K562 treated with DMSO at 1 percent for 24 hours (cell line): ENCODE results near the gene DNAI2. TPM values are rescaled to one million over a fixed set of nuclear protein-coding genes. Genes with fewer than 3 reads are reported as not detected.

ENCODE experiments used
- total RNA-seq: library from RNA; unstranded; fragments of 300-600 nt; gene quantifications from 2 replicates; pipeline ENCODE4 v1.2.3, GENCODE V29; 2022; ENCODE audit warnings: low read depth; ENCODE audit not compliant: insufficient read depth

Gene DNAI2, protein sequence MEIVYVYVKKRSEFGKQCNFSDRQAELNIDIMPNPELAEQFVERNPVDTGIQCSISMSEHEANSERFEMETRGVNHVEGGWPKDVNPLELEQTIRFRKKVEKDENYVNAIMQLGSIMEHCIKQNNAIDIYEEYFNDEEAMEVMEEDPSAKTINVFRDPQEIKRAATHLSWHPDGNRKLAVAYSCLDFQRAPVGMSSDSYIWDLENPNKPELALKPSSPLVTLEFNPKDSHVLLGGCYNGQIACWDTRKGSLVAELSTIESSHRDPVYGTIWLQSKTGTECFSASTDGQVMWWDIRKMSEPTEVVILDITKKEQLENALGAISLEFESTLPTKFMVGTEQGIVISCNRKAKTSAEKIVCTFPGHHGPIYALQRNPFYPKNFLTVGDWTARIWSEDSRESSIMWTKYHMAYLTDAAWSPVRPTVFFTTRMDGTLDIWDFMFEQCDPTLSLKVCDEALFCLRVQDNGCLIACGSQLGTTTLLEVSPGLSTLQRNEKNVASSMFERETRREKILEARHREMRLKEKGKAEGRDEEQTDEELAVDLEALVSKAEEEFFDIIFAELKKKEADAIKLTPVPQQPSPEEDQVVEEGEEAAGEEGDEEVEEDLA
- total RNA-seq: not detected in 2 replicates

DNA sequence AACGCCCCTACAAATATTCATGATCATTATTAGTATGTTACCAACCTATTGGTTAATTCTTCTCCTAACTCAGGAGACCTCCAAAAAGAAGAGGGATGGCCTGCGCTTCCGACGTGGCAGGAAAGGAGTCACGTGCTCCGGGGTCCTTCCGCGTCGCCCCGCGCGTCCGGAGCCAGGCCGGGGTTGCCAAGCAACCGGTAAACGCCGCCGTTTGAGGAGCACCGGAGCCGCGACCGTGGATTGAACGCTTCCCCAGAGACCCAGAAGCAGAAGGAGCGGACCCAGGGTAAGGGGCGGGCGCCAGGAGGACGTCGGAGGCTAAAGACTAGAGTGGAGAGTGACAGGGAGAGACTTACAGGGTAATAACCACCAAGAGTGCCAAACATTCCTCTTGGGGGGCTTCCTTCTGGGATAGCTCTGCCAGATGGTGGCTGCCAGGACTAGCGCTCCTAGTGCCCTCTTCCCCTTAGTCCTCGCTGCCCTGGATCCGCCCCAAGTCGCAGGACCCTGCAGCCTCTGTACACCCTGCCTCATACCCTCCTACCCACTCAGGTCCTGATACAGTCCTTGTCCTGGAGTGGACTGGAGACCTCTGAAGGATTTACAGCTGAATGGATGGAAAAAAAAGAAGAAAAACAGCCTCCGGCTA lies at the start of gene DNAI2:
DNAI2 (plus strand) TSS at position 175 of the 649 bp plus-strand sequence. CDS start 7,584 bp downstream, outside the sequence.

DNA sequence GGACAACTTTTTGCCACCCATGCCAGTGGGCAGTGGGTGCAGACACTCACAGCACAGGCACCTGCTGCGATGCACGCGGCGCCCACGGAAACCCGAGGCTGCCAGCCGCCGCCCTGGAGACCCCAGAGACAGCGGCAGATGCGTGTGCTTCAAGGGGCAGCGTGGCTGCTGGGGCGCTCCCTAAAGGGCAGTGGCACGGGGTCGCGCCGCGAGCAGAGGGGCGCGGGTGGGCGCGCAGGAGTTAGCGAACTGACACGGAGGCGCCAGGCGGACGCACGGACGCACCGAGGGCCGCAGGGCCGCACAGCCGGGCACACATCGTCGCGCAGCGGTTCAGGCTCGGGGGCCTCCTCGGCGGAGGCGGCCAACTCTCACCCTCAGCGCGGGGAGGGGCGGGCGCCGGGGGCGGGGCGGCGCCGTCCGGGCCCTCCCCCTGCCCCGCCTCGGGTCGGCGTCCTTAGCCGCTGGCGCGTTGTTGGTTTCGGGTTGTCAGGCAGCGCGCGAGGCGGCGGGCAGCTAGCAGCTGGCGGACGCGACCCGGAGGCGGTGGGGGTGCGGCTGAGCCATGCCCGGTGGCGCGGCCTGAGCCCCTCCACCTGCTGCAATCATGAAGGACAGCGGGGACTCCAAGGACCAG lies 51.8 kb downstream of the DNAI2 start, which contains the start of gene KIF19:
KIF19 (plus strand) TSS at position 484 of the 637 bp plus-strand sequence; CDS start at position 608, 124 bp downstream.

DNA sequence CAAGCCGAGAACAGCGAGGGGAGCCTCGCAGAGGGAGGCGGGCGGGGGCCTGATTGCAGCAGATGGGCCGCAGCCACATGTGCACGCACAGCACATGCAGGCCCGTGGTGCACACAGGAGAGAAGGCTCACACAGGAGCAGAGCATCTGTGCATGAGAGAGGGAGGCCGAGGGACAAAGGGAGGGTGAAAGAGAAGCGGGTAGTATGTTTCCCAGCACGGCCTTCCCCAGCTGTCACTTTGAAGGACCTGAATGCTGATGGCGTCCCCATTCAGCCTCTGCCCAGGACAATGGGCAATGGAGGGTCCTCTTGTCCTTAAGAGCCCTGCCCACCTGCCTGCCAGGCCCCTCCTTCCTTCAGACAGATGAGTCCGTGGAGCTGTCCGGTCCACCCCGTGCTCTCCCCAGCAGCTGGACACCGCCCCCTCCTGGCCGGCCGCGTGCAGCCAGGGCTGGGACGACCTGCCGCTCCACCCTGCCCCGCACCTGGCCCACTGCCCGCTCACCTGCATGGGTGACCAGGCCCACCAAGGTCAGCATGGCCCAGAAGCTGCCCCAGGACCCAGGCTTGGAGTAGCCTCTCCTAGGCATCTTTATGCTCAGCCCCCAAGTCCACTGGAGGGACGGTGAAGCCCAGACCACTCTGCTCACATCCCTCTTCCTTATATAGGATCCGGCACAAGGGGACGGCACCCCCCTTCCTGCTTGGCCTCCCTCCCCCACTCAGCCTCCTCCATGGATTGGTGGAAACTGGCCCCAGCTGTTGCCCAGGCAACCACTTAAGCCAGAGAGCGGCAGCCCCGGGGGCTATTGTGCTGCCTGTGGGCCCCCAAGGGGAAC lies 87.4 kb downstream of the DNAI2 start, which contains the start of gene BTBD17:
BTBD17 (minus strand) TSS at position 639 of the 839 bp plus-strand sequence; CDS start at position 590, 49 bp downstream.

Other genes starting within 250 kb of the DNAI2 start
- 2,047 and 2,073 TPM in 2 replicates for gene RPL38, start 70.6 kb upstream of the DNAI2 start, total RNA-seq
- 1.9 and 3.7 TPM in 2 replicates for gene TTYH2, start 60.7 kb upstream of the DNAI2 start, total RNA-seq
- gene KIF19, start 52.0 kb downstream of the DNAI2 start, total RNA-seq: 0.10 TPM in 1 of 2 replicates, not detected in the other
- 0.20 TPM in 1 of 2 replicates, not detected in the other for gene BTBD17, start 87.6 kb downstream of the DNAI2 start, total RNA-seq
- not detected in 2 replicates for gene GPR142, start 93.3 kb downstream of the DNAI2 start, total RNA-seq
- gene GPRC5C, start 157.9 kb downstream of the DNAI2 start, total RNA-seq: 10.6 and 11.4 TPM in 2 replicates
- 1.5 and 3.2 TPM in 2 replicates for gene CD300A, start 192.4 kb downstream of the DNAI2 start, total RNA-seq